ENCODE measurements around the gene RGS1.
"Not testable (repeated sequence)": the region's sequence is repeated elsewhere in the genome, so short reads cannot be mapped to it uniquely, and the experiment has no call there.

DNA sequence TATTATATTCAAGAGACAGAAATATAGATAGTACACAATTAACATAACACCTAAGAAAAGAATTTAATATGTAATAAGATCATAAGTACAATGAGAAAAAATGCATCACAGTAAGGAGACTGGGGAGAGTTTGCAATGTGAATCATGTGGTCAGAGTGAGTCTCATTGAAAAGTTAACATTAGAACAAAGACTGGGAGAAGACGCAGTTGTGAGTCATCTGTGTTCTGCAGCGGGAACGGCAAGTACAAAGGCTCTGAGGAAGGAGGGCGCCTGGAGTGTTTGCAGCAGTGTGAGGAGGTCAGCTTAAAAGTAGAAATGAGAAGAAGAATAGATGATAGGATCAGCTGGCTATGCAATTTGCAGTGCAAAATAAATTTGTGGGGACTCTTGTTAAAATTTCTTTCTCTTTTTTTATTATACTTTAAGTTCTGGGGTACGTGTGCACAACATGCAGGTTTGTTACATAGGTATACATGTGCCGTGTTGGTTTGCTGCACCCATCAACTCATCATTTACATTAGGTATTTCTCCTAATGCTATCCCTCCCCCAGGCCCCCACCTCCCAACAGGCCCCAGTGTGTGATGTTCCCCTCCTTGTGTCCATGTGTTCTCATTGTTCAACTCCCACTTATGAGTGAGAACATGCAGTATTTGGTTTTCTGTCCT lies 44.4 kb upstream of the RGS1 start:
- not testable (repeated sequence) for TF ChIP-seq ZNF175 (tag by site-specific recombination; IDR thresholded peaks at IDR 0.05); KLF10 (tag by site-specific recombination; IDR thresholded peaks at IDR 0.05); ZNF549 (tag by site-specific recombination; IDR thresholded peaks at IDR 0.05); ZNF155 (tag by site-specific recombination; IDR thresholded peaks at IDR 0.05); ZNF24 (tag by site-specific recombination; IDR thresholded peaks at IDR 0.05); ZNF600 (tag by site-specific recombination; IDR thresholded peaks at IDR 0.05); ZNF10 (tag by site-specific recombination; IDR thresholded peaks at IDR 0.05); ZNF785 (tag by site-specific recombination; IDR thresholded peaks at IDR 0.05); ZNF202 (tag by site-specific recombination; IDR thresholded peaks at IDR 0.05; ENCODE audit: borderline replicate concordance)
- TF ChIP-seq, protein P1, sequence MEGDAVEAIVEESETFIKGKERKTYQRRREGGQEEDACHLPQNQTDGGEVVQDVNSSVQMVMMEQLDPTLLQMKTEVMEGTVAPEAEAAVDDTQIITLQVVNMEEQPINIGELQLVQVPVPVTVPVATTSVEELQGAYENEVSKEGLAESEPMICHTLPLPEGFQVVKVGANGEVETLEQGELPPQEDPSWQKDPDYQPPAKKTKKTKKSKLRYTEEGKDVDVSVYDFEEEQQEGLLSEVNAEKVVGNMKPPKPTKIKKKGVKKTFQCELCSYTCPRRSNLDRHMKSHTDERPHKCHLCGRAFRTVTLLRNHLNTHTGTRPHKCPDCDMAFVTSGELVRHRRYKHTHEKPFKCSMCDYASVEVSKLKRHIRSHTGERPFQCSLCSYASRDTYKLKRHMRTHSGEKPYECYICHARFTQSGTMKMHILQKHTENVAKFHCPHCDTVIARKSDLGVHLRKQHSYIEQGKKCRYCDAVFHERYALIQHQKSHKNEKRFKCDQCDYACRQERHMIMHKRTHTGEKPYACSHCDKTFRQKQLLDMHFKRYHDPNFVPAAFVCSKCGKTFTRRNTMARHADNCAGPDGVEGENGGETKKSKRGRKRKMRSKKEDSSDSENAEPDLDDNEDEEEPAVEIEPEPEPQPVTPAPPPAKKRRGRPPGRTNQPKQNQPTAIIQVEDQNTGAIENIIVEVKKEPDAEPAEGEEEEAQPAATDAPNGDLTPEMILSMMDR (tag by site-specific recombination; IDR thresholded peaks at IDR 0.05): not testable (repeated sequence)
- TF ChIP-seq, protein P2, sequence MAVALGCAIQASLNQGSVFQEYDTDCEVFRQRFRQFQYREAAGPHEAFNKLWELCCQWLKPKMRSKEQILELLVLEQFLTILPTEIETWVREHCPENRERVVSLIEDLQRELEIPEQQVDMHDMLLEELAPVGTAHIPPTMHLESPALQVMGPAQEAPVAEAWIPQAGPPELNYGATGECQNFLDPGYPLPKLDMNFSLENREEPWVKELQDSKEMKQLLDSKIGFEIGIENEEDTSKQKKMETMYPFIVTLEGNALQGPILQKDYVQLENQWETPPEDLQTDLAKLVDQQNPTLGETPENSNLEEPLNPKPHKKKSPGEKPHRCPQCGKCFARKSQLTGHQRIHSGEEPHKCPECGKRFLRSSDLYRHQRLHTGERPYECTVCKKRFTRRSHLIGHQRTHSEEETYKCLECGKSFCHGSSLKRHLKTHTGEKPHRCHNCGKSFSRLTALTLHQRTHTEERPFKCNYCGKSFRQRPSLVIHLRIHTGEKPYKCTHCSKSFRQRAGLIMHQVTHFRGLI (tag by site-specific recombination; IDR thresholded peaks at IDR 0.05): not testable (repeated sequence)
- TF ChIP-seq, protein P3, sequence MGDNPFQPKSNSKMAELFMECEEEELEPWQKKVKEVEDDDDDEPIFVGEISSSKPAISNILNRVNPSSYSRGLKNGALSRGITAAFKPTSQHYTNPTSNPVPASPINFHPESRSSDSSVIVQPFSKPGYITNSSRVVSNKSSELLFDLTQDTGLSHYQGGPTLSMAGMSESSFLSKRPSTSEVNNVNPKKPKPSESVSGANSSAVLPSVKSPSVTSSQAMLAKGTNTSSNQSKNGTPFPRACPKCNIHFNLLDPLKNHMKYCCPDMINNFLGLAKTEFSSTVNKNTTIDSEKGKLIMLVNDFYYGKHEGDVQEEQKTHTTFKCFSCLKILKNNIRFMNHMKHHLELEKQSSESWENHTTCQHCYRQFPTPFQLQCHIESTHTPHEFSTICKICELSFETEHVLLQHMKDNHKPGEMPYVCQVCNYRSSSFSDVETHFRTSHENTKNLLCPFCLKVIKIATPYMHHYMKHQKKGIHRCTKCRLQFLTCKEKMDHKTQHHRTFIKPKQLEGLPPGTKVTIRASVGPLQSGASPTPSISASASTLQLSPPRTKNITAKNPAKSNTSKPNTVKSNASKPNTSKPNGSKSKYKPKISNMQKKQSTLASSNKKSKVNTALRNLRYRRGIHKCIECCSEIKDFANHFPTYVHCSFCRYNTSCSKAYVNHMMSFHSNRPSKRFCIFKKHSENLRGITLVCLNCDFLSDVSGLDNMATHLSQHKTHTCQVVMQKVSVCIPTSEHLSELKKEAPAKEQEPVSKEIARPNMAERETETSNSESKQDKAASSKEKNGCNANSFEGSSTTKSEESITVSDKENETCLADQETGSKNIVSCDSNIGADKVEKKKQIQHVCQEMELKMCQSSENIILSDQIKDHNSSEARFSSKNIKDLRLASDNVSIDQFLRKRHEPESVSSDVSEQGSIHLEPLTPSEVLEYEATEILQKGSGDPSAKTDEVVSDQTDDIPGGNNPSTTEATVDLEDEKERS (tag by site-specific recombination; IDR thresholded peaks at IDR 0.05): not testable (repeated sequence)
- TF ChIP-seq, protein P4, sequence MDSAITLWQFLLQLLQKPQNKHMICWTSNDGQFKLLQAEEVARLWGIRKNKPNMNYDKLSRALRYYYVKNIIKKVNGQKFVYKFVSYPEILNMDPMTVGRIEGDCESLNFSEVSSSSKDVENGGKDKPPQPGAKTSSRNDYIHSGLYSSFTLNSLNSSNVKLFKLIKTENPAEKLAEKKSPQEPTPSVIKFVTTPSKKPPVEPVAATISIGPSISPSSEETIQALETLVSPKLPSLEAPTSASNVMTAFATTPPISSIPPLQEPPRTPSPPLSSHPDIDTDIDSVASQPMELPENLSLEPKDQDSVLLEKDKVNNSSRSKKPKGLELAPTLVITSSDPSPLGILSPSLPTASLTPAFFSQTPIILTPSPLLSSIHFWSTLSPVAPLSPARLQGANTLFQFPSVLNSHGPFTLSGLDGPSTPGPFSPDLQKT (IDR thresholded peaks at IDR 0.05; ENCODE audit: borderline replicate concordance, low read depth, low read length): not testable (repeated sequence)
- TF ChIP-seq, protein P5, sequence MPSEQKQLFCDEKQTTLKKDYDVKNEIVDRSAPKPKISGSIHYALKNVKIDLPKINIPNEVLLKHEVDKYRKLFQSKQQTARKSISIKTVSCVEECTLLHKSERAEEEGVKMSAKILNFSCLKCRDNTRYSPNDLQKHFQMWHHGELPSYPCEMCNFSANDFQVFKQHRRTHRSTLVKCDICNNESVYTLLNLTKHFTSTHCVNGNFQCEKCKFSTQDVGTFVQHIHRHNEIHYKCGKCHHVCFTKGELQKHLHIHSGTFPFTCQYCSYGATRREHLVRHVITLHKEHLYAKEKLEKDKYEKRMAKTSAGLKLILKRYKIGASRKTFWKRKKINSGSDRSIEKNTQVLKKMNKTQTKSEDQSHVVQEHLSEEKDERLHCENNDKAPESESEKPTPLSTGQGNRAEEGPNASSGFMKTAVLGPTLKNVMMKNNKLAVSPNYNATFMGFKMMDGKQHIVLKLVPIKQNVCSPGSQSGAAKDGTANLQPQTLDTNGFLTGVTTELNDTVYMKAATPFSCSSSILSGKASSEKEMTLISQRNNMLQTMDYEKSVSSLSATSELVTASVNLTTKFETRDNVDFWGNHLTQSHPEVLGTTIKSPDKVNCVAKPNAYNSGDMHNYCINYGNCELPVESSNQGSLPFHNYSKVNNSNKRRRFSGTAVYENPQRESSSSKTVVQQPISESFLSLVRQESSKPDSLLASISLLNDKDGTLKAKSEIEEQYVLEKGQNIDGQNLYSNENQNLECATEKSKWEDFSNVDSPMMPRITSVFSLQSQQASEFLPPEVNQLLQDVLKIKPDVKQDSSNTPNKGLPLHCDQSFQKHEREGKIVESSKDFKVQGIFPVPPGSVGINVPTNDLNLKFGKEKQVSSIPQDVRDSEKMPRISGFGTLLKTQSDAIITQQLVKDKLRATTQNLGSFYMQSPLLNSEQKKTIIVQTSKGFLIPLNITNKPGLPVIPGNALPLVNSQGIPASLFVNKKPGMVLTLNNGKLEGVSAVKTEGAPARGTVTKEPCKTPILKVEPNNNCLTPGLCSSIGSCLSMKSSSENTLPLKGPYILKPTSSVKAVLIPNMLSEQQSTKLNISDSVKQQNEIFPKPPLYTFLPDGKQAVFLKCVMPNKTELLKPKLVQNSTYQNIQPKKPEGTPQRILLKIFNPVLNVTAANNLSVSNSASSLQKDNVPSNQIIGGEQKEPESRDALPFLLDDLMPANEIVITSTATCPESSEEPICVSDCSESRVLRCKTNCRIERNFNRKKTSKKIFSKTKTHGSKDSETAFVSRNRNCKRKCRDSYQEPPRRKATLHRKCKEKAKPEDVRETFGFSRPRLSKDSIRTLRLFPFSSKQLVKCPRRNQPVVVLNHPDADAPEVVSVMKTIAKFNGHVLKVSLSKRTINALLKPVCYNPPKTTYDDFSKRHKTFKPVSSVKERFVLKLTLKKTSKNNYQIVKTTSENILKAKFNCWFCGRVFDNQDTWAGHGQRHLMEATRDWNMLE (tag by site-specific recombination; conservative IDR thresholded peaks at IDR 0.05; ENCODE audit: low read depth): not testable (repeated sequence)

Data from HEK293 (cell line).